DOHH2 (cell line): ENCODE measurements around the gene ZC3H4.
A peak's percentile ranks its signal among the peaks of the same experiment; 100 is the strongest.

Source experiments
- H3F3A ChIP-seq: fragments of 200-600 bp; sonication (generic), shearing (Covaris generic); 2 replicates; pipeline ENCODE4 v1.6.0; 2016; ENCODE audit warnings: antibody characterized with exemption, mild to moderate bottlenecking; ENCODE audit not compliant: control insufficient read depth, insufficient read depth
- H3K27ac ChIP-seq: fragments of 200-600 bp; sonication (generic); 2 replicates; pipeline ENCODE4 v1.5.1; 2014; ENCODE audit warnings: low read depth, mild to moderate bottlenecking, low read length, moderate library complexity
- H3K27me3 ChIP-seq: fragments of 200-600 bp; sonication (generic); 2 replicates; pipeline ENCODE4 v1.6.1; 2014; ENCODE audit warnings: mild to moderate bottlenecking, low read length, mixed read lengths; ENCODE audit not compliant: control insufficient read depth
- H3K36me3 ChIP-seq: fragments of 200-600 bp; sonication (generic); 2 replicates; pipeline ENCODE4 v1.6.1; 2014; ENCODE audit warnings: mild to moderate bottlenecking, low read length, moderate library complexity, mixed read lengths; ENCODE audit not compliant: control insufficient read depth
- H3K4me1 ChIP-seq: fragments of 200-600 bp; sonication (generic); 2 replicates; pipeline ENCODE4 v1.6.1; 2014; ENCODE audit warnings: mild to moderate bottlenecking, low read length, mixed read lengths; ENCODE audit not compliant: control insufficient read depth
- H3K4me2 ChIP-seq: fragments of 200-600 bp; sonication (generic); 2 replicates; pipeline ENCODE4 v1.6.0; 2014; ENCODE audit warnings: mild to moderate bottlenecking, low read length, moderate library complexity
- H3K4me3 ChIP-seq: fragments of 200-600 bp; sonication (generic); 2 replicates; pipeline ENCODE4 v1.5.1; 2014; ENCODE audit warnings: mild to moderate bottlenecking, low read length, mixed read lengths
- H3K79me2 ChIP-seq: fragments of 200-600 bp; sonication (generic); 2 replicates; pipeline ENCODE4 v1.6.1; 2014; ENCODE audit warnings: mild to moderate bottlenecking, low read length, mixed read lengths; ENCODE audit not compliant: control insufficient read depth
- H3K9me2 ChIP-seq: fragments of 200-600 bp; sonication (generic); replicated peaks from 2 replicates; pipeline ENCODE4 v1.6.1; 2014; ENCODE audit warnings: mild to moderate bottlenecking, low read length, mixed read lengths; ENCODE audit not compliant: control insufficient read depth
- H3K9me3 ChIP-seq: fragments of 200-600 bp; sonication (generic); 2 replicates; pipeline ENCODE4 v1.6.1; 2014; ENCODE audit warnings: antibody characterized with exemption, low read length, mixed read lengths; ENCODE audit not compliant: control insufficient read depth, insufficient read depth
- H4K20me1 ChIP-seq: fragments of 200-600 bp; sonication (generic); 2 replicates; pipeline ENCODE4 v1.6.0; 2014; ENCODE audit warnings: low read depth, mild to moderate bottlenecking, antibody characterized with exemption, low read length, moderate library complexity; ENCODE audit not compliant: control insufficient read depth, insufficient read depth
- EZH2phosphoT487 ChIP-seq: fragments of 200-600 bp; sonication (generic); IDR thresholded peaks from 2 replicates; pipeline ENCODE4 v1.6.1; 2017; ENCODE audit warnings: borderline replicate concordance, mild to moderate bottlenecking, antibody characterized with exemption, low read length, moderate library complexity, mixed read lengths
- TF ChIP-seq, protein P1 (sequence below): fragments of 200-600 bp; sonication (generic); IDR thresholded peaks from one replicate; pipeline ENCODE4 v1.5.1; 2014; ENCODE audit warnings: antibody characterized with exemption, mild to moderate bottlenecking, low read depth, low read length; ENCODE audit not compliant: poor library complexity, severe bottlenecking

The ZC3H4 gene

DNA sequence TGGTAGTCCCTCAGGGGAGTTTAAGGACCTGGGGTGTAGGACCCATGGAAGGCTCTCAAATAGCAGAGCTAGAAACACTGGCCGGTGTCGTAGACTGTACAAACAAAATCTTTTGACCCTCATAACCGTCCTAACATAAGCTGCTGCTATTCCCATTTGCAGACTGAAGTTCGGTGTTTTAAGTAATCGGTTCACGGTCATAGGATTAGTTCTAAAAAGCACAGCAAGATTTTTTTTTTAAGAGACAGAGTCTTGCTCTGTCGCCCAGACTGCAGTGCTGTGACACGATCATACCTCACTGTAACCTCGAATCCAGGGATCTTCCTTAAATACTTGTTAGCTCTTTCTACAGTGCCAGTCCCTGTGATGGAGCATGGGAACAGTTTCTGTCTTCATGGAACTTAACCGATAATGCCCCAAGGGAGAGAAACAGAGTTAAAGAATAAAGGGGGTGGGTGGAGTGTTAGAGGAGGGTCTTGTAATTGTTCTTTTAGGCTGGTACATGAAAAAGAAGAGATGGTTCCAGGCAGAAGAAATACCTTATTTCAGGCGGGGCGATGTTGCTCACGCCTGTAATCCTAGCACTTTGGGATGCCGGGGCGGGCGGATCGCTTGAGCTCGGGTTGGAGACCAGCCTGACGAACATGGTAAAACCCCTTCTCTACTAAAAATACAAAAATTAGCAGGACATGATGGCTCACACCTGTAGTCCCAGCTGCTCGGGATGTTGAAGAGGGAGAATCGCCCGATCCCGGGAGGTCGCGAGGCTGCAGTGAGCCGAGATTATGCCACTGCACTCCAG is 475 bp upstream of the ZC3H4 start:
- H4K20me1 ChIP-seq: no peaks in the 10 kb centered on the region
- peak overlapping the region; percentile 86 for H3K27ac ChIP-seq
- TF ChIP-seq, protein P1, sequence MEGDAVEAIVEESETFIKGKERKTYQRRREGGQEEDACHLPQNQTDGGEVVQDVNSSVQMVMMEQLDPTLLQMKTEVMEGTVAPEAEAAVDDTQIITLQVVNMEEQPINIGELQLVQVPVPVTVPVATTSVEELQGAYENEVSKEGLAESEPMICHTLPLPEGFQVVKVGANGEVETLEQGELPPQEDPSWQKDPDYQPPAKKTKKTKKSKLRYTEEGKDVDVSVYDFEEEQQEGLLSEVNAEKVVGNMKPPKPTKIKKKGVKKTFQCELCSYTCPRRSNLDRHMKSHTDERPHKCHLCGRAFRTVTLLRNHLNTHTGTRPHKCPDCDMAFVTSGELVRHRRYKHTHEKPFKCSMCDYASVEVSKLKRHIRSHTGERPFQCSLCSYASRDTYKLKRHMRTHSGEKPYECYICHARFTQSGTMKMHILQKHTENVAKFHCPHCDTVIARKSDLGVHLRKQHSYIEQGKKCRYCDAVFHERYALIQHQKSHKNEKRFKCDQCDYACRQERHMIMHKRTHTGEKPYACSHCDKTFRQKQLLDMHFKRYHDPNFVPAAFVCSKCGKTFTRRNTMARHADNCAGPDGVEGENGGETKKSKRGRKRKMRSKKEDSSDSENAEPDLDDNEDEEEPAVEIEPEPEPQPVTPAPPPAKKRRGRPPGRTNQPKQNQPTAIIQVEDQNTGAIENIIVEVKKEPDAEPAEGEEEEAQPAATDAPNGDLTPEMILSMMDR: no peak
- no peak for TF ChIP-seq EZH2phosphoT487
- H3F3A ChIP-seq: peaks cover 30% of the 10 kb centered on the region
- peaks cover 5% of the 10 kb centered on the region; the same call in 1 of the 2 replicates for H3K27me3 ChIP-seq
- peaks cover 34% of the 10 kb centered on the region for H3K36me3 ChIP-seq
- peaks cover 38% of the 10 kb centered on the region for H3K79me2 ChIP-seq
- peak overlapping the region; percentile 80 for H3K4me3 ChIP-seq
- H3K4me1 ChIP-seq: peaks cover 24% of the 10 kb centered on the region
- H3K9me3 ChIP-seq: no peaks in the 10 kb centered on the region
- peak overlapping the region; percentile 96 for H3K4me2 ChIP-seq
- no peaks in the 10 kb centered on the region for H3K9me2 ChIP-seq

DNA sequence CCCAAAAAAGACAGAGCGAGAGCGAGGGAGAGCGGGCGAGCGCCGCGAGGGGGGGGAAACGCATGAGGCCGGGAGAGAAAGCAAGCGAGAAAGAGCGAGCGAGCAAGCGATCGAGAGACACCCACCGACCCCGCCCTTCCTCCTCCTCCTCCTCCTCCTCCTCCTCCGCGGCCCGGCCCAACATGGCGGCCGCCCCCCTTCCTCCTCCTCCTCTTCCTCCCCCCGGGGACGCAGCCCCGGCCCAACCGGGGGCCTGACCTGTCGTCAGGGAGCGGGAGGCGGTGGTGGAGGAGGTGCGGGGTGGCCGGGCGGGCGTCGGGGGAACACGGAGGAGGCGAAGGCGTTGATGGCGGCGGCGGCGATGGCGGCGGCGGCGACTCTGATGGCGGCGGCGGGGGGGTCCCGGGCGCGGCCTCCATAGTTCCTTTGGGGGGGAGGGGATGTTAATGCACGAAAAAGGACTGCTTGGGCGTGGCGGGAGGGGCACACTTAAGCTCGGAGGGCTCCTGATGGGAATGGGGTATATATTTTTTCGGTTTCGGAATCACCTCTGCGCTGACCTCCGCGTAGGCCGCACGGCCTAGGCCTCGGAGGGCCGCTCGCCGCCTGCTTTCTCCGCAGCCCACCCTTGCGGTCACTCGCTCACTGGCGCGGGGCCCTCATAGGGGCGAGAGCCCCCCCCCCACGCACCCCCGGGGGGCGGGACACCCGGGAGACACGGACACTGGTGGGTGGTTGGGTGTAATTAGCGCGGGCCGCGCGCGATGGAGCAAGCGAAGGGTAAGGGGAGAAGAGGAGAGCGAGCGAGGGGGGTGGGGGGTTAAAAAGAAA is 1.2 kb downstream of the ZC3H4 start:
- peaks cover 45% of the 10 kb centered on the region for H3F3A ChIP-seq

DNA sequence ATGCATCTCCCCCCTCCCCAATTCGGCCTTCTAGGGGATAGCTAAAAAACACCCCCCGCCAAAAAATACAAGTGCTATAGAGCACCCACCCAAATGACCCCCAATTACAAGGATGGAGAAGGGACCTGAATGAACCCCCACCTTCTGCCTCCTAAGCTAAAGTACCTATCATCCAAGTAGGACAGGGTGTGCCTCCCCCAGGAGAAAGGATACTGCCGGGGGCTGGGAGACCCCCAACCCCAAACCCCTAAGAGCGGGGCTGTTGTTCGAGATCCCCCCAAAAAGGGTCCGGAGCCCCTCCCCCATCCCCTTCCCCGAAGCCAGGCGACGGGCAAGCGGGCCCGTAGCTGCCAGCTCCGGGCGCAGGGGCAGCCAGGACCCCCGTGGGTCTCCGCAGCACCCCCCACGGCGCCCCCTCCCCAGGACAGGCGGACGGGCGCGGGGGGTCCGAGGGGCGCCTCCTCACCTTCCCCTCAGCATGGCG is 1.9 kb downstream of the ZC3H4 start:
- no peak for TF ChIP-seq EZH2phosphoT487
- TF ChIP-seq, protein P1: no peak
- Histone ChIP-seq H3K27ac (peak overlapping the region; percentile 86), H3K4me3 (peak overlapping the region; percentile 80), H3K9me3 (no peaks in the 10 kb centered on the region), H3K4me1 (peaks cover 45% of the 10 kb centered on the region), H3K36me3 (peaks cover 56% of the 10 kb centered on the region), H3K27me3 (peaks cover 4% of the 10 kb centered on the region; the same call in 1 of the 2 replicates), H3K79me2 (peaks cover 62% of the 10 kb centered on the region), H3F3A (peaks cover 47% of the 10 kb centered on the region), H3K4me2 (peak overlapping the region; percentile 96), H4K20me1 (peaks cover 3% of the 10 kb centered on the region; the same call in 1 of the 2 replicates), H3K9me2 (no peaks in the 10 kb centered on the region)

More for the DNA sequence above, 1.2 kb downstream of the ZC3H4 start:
- H4K20me1 ChIP-seq: peaks cover 3% of the 10 kb centered on the region; the same call in 1 of the 2 replicates
- H3K9me3 ChIP-seq: no peaks in the 10 kb centered on the region
- no peaks in the 10 kb centered on the region for H3K9me2 ChIP-seq
- no peak for TF ChIP-seq EZH2phosphoT487
- TF ChIP-seq, protein P1: no peak
- H3K79me2 ChIP-seq: peaks cover 55% of the 10 kb centered on the region
- peaks cover 41% of the 10 kb centered on the region for H3K4me1 ChIP-seq
- peak overlapping the region; percentile 96 for H3K4me2 ChIP-seq
- H3K36me3 ChIP-seq: peaks cover 49% of the 10 kb centered on the region
- H3K4me3 ChIP-seq: peak overlapping the region; percentile 80
- peaks cover 5% of the 10 kb centered on the region; the same call in 1 of the 2 replicates for H3K27me3 ChIP-seq
- H3K27ac ChIP-seq: peak overlapping the region; percentile 86
